GM13976 (cell line): ENCODE measurements around the gene CHST14.

ENCODE experiments used
- DNase-seq: peaks from one replicate; pipeline ENCODE4 v3.0.0; 2012; ENCODE audit warnings: low spot score
- in situ Hi-C: fragments of 300-500 bp; cut with MboI; formaldehyde crosslinking; loops from one replicate; pipeline ENCODE4 v1.12.0; 2022; ENCODE audit warnings: low sequenced_read_pairs, mixed read lengths, inconsistent platforms; ENCODE audit not compliant: unreplicated experiment
- TF ChIP-seq, protein P1 (sequence below): IDR thresholded peaks from 2 replicates; pipeline ENCODE4 v1.5.1; 2012; ENCODE audit warnings: borderline replicate concordance, mild to moderate bottlenecking; ENCODE audit not compliant: insufficient read depth; ENCODE audit errors: extremely low read depth, missing control alignments, control extremely low read depth

Gene CHST14

DNA sequence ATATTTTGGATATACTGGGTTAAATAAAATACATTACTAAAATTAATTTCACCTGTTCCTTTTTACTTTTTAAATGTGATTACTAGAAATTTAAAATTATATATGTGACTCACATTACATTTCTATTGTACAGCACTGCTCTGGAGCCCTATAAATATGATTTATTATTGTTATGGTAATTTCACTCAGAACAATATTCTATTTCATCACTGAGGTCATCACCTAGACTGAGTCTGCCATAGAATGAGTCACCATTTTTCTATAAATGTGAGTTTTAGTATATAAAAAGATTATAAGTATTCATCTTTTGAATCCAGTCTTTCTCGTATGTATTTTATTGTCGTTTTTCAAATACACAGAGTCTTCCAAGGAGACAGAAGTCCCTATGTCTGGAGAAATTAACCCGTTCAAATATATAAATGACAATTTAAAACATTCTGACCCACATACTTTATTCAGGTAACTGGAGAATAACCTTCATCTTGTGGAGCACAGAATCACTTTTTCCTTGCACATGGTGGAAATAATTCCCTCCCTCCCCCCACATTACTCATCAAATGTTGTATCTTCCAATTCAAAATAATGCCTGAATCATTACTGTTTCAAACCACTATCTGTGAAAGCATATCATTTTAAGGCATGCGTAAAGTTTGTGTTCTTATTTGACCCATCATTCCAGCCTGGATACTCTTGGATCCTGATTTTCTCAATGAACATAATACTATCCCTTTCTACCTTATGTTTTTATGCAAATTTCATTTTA is 30.0 kb downstream of the CHST14 start:
- DNase-seq: no peak
- TF ChIP-seq, protein P1, sequence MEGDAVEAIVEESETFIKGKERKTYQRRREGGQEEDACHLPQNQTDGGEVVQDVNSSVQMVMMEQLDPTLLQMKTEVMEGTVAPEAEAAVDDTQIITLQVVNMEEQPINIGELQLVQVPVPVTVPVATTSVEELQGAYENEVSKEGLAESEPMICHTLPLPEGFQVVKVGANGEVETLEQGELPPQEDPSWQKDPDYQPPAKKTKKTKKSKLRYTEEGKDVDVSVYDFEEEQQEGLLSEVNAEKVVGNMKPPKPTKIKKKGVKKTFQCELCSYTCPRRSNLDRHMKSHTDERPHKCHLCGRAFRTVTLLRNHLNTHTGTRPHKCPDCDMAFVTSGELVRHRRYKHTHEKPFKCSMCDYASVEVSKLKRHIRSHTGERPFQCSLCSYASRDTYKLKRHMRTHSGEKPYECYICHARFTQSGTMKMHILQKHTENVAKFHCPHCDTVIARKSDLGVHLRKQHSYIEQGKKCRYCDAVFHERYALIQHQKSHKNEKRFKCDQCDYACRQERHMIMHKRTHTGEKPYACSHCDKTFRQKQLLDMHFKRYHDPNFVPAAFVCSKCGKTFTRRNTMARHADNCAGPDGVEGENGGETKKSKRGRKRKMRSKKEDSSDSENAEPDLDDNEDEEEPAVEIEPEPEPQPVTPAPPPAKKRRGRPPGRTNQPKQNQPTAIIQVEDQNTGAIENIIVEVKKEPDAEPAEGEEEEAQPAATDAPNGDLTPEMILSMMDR: no peak
- in situ Hi-C loops: no loop called here

DNA sequence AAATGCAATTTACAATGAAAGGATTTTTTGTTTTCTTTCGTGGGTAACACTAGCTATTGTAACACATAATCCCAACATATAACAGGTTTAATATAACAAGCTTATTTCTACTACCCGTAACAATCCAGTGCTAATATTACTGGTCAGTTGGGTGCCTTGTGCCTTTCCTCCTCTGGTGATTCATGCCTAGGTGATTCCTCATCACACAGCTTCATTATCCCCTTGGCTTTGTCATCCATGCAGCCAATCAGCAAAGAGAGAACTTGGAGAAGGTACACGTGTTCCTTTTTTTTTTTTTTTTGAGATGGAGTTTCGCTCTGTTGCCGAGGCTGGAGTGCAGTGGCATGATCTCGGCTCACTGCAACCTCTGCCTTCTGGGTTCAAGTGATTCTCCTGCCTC is 30.7 kb downstream of the CHST14 start:
- TF ChIP-seq, protein P1: no peak
- in situ Hi-C loops: no loop called here
- no peak for DNase-seq

DNA sequence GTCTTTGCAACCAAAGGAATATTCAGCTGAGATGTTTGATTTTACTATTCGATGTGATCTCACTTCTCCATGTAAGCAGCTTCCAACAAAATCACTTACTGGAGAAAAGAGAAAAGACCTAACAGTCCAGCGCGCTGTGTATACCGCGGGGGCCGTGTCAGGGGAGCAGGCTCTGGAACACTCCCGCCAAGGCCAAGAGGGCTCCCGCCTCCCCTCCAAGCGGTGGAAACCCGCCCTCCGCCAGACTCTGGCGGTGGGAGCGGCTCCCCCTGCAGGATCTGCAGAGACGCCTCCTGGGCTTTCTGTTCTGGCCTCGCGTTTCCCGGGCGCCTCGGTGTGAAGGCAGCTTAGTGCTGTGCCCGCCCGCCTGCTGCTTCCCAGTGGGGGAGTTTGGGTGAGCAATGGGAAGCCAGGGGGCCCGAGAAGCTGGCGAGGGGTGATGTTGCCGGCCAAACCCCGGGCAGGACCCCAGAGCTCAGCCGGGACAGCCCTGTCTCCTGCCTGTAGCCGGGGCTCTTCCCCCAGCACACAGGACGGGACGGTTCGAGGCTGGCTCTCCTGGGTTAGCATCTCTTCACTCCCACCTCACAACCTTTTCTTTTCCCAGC is 36.3 kb downstream of the CHST14 start:
- TF ChIP-seq, protein P1: peak; percentile 64
- in situ Hi-C loops: no loop called here
- peak; percentile 86 for DNase-seq

DNA sequence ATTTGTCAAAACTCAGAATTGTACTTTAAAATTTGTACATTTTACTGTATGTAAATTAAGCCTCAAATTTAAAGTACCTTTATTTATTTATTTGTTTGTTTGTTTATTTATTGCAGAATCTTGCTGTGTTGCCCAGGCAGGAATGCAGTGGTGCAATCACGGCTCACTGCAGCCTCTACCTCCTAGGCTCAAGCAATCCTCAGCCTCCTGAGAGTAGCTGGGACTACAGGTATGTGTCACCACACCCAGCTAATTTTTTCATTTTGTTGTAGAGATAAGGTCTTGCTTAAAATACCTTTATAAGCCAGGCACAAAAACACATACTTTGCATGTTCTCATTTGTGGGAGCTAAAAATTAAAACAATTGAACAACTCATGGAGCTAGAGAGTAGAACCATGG is 37.4 kb downstream of the CHST14 start:
- DNase-seq: no peak
- in situ Hi-C loops: no loop called here
- TF ChIP-seq, protein P1: no peak

DNA sequence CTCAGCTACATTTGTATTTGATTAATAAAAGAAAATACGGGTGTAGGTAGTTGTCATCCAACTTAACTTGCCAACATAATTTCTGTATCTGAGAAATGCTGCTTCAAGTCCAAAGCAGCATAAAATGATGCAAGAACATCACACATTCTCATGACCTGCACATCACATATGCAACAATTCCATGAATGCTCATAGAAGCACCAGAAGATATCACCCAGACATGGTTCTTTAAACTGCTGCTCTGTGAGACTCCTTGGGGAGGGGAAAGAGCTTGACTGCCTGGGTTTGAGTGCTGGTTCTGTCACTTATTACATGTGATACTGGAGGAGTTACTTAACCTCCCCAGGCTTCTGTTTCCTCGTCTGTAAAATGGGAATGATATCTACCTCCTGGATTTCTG is 39.4 kb downstream of the CHST14 start:
- DNase-seq: no peak
- TF ChIP-seq, protein P1: no peak
- in situ Hi-C loops: no loop called here

DNA sequence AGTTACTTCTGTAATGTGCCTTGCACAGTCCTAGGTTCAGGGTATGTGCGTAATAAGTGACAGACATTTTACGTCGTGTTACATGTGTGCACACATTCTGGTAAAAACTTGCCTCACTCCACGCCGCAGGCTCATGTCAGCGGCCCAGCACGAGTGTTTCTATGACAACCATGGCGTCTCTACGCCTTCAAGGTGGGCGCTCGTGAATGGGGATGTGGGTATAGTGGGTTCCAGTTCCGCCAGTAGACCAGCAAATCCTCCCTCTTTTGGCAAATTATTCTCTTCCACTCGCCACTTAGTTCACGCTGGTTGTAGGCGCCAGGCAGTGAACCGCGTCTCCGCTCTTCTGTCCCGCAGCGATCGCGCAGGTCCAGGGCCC is 40.3 kb downstream of the CHST14 start:
- TF ChIP-seq, protein P1: no peak
- DNase-seq: peak; percentile 70
- in situ Hi-C loops: no loop called here
